K562 (cell line): Measurements from ENCODE around the gene COPS6. TPM values are rescaled to one million over a fixed set of nuclear protein-coding genes. Genes with fewer than 3 reads are reported as not detected.
A peak's percentile ranks its signal among the peaks of the same experiment; 100 is the strongest.

Experiments used
- CEBPB ChIP-seq: fragments of 450-650 bp; IDR thresholded peaks from 2 replicates; pipeline ENCODE4 v1.6.1; 2016; ENCODE audit warnings: missing genetic modification characterization, missing compliant biosample characterization
- HNRNPH1 ChIP-seq: fragments of 200-400 bp; formaldehyde crosslinking; optimal IDR thresholded peaks from 2 replicates; pipeline ENCODE3; 2017; ENCODE audit warnings: low read depth, mild to moderate bottlenecking, low read length, moderate library complexity
- MYNN ChIP-seq, 2 experiments: sonication (generic); formaldehyde crosslinking in 1 of 2; IDR thresholded peaks; 2 replicates each; pipeline versions ENCODE4 v1.5.0 to v1.6.1; 2016 to 2020; ENCODE audit warnings: antibody characterized with exemption in 1 of 2, missing genetic modification reagents in 1 of 2
- PHB ChIP-seq: fragments of 250-450 bp; sonication (Bioruptor Pico); IDR thresholded peaks from 2 replicates; pipeline ENCODE4 v1.5.0; 2021
- SMAD1 ChIP-seq: fragments of 150-350 bp; IDR thresholded peaks from 2 replicates; pipeline ENCODE4 v1.6.1; 2014; ENCODE audit warnings: low read length, low read depth; ENCODE audit not compliant: partially characterized antibody
- TBL1XR1 ChIP-seq, 2 experiments: IDR thresholded peaks; 2 replicates each; pipeline ENCODE4 v1.6.1; 2012; ENCODE audit warnings: improper control_type of control experiment in 2 of 2, low read length in 2 of 2, mild to moderate bottlenecking in 1 of 2
- ZBTB2 ChIP-seq: fragments of 450-650 bp; IDR thresholded peaks from 2 replicates; pipeline ENCODE4 v1.6.1; 2016; ENCODE audit warnings: antibody characterized with exemption
- ZFP91 ChIP-seq: sonication (generic); formaldehyde crosslinking; IDR thresholded peaks from 2 replicates; pipeline ENCODE4 v1.8.0; 2022; ENCODE audit warnings: mild to moderate bottlenecking, missing genetic modification reagents
- ZNF311 ChIP-seq: fragments of 250-450 bp; sonication (Bioruptor Pico); IDR thresholded peaks from 2 replicates; pipeline ENCODE4 v1.4.0; 2020; ENCODE audit warnings: mild to moderate bottlenecking, moderate library complexity
- ZNF609 ChIP-seq: sonication (generic); formaldehyde crosslinking; IDR thresholded peaks from 2 replicates; pipeline ENCODE4 v1.8.1; 2023; ENCODE audit warnings: missing genetic modification reagents, mild to moderate bottlenecking, borderline replicate concordance
- polyA plus RNA-seq, 8 experiments: library from polyadenylated mRNA; depleted of rRNA in 4 of 8; stranded (reverse) in 5 of 8; unstranded in 3 of 8; fragments of >200 nt; fragmentation: Nextera tagmentation in 2 of 8; fragmentation: Illumina TruSeq in 1 of 8; extraction: Ambion mirVana in 2 of 8; extraction: Trizol in 1 of 8; gene quantifications; 2 replicates each; pipeline versions ENCODE4 v1.2.1 to v1.2.3, GENCODE V29; 2011 to 2014; ENCODE audit warnings: inconsistent platforms in 1 of 8, missing spikeins in 1 of 8
- total RNA-seq, 7 experiments: library from RNA; depleted of rRNA in 6 of 7; stranded (reverse); fragments of >200 nt in 6 of 7; fragmentation: Illumina TruSeq in 2 of 7; extraction: Trizol in 2 of 7; gene quantifications; 2 replicates each; pipeline versions ENCODE4 v1.2.1 to v1.2.3, GENCODE V29; 2011 to 2021; ENCODE audit warnings: low replicate concordance in 1 of 7

COPS6 gene
- total and polyA plus RNA-seq, 9 of the 15 experiments (the other 6 are each of a cell fraction or from before 2014, with no cell fraction given): 63.0 to 331 (median 168) TPM

- TF ChIP-seq CEBPB (tag) (no peak), ZNF311 (CRISPR knock-in tag) (no peak), ZFP91 (CRISPR knock-in tag) (no peak), ZNF609 (CRISPR knock-in tag) (no peak), SMAD1 (no peak), MYNN (IDR thresholded peaks at IDR 0.05) (no peak), MYNN (CRISPR knock-in tag; IDR thresholded peaks at IDR 0.05) (no peak), TBL1XR1 (IDR thresholded peaks at IDR 0.05; ENCODE audit: low read length in 2 of 2) (peak in 1 of 2 experiments; percentile 22; a peak in 2 of 4 replicates), ZBTB2 (peak; percentile 59), PHB (no peak), HNRNPH1 (no peak)
These were observed 39.1 kb upstream of the COPS6 start, which contains the start of gene ZSCAN21 (continued) for GRCh38 chr7:100049441-100050291.
